GM21723 (cell line): ENCODE data around the gene RPL37.
"Not testable (repeated sequence)": the region's sequence is repeated elsewhere in the genome, so short reads cannot be mapped to it uniquely, and the experiment has no call there.

Source experiments
- ATAC-seq: cut with Tn5 transposase; IDR thresholded peaks from one replicate; pipeline ENCODE4 v1.9.1; 2021; ENCODE audit warnings: mild to moderate bottlenecking, moderate library complexity; ENCODE audit not compliant: unreplicated experiment

RPL37 gene

GRCh38 chr5:40834391-40834848 lies 602 bp downstream of the RPL37 start:
- ATAC-seq, result no peak

GRCh38 chr5:40833712-40834229 lies 1.3 kb downstream of the RPL37 start:
- ATAC-seq, result no peak

GRCh38 chr5:40832345-40832744 lies 2.7 kb downstream of the RPL37 start:
- no peak for ATAC-seq

GRCh38 chr5:40831346-40832210 lies 3.4 kb downstream of the RPL37 start:
- peak; percentile 24 for ATAC-seq

- no peak for ATAC-seq
Observed at GRCh38 chr5:40829748-40830533, 5.1 kb downstream of the RPL37 start.

- no peak for ATAC-seq
Observed at GRCh38 chr5:40828690-40829661, 6.0 kb downstream of the RPL37 start.

GRCh38 chr5:40828021-40828631 lies 6.9 kb downstream of the RPL37 start:
- no peak for ATAC-seq

GRCh38 chr5:40827188-40827977 lies 7.6 kb downstream of the RPL37 start:
- ATAC-seq, result no peak

GRCh38 chr5:40826489-40827187 lies 8.4 kb downstream of the RPL37 start:
- ATAC-seq, result no peak

- ATAC-seq, result not testable (repeated sequence)
Observed at GRCh38 chr5:40825461-40826043, 9.5 kb downstream of the RPL37 start.

- no peak for ATAC-seq
Observed at GRCh38 chr5:40823459-40823858, 11.6 kb downstream of the RPL37 start.

- ATAC-seq, result no peak
Observed at GRCh38 chr5:40813698-40814281, 21.2 kb downstream of the RPL37 start.

GRCh38 chr5:40812125-40812524 lies 22.9 kb downstream of the RPL37 start:
- no peak for ATAC-seq

- no peak for ATAC-seq
Observed at GRCh38 chr5:40801771-40802562, 33.1 kb downstream of the RPL37 start.

GRCh38 chr5:40799258-40799657 lies 35.8 kb downstream of the RPL37 start:
- no peak for ATAC-seq

GRCh38 chr5:40798801-40799210 lies 36.2 kb downstream of the RPL37 start:
- ATAC-seq, result no peak
